Prostate gland (tissue), 2 donors: ENCODE results near the gene RNF187. TPM values are rescaled to one million over a fixed set of nuclear protein-coding genes. Genes with fewer than 3 reads are reported as not detected.
"Not testable (repeated sequence)": the region's sequence is repeated elsewhere in the genome, so short reads cannot be mapped to it uniquely, and the experiment has no call there.

ENCODE experiments used
- DNase-seq: peaks from one replicate; pipeline ENCODE4 v3.0.0-alpha.2; 2019; ENCODE audit warnings: low spot score
- H3K27ac ChIP-seq, 2 donors: fragments of 200-600 bp; sonication (generic); 2 replicates each; pipeline ENCODE4 v1.5.1; 2017 to 2019
- H3K27me3 ChIP-seq: fragments of 200-600 bp; sonication (generic); replicated peaks from 2 replicates; pipeline ENCODE4 v1.5.1; 2019; ENCODE audit not compliant: insufficient read depth
- H3K36me3 ChIP-seq, 2 donors: fragments of 200-600 bp; sonication (generic); 1 replicate in 1 of 2; 2 replicates in 1 of 2; pipeline versions ENCODE4 v1.5.1 to v1.8.1; 2017 to 2019
- H3K4me1 ChIP-seq: fragments of 200-600 bp; sonication (generic); replicated peaks from 2 replicates; pipeline ENCODE4 v1.5.1; 2019
- H3K4me3 ChIP-seq, 2 donors: fragments of 200-600 bp; sonication (generic); 2 replicates each; pipeline ENCODE4 v1.5.1; 2017 to 2019
- H3K9me3 ChIP-seq: fragments of 200-600 bp; sonication (generic); 2 replicates; pipeline ENCODE4 v1.5.1; 2017
- CTCF ChIP-seq, 4 experiments: fragments of 200-600 bp in 2 of 4; fragments of 450-650 bp in 2 of 4; sonication (generic) in 2 of 4; IDR thresholded peaks; 1 replicate in 3 of 4; 2 replicates in 1 of 4; pipeline ENCODE4 v1.5.1; 2016 to 2019; ENCODE audit warnings: antibody characterized with exemption in 4 of 4, mild to moderate bottlenecking in 2 of 4, moderate library complexity in 2 of 4
- POLR2A ChIP-seq: fragments of 450-650 bp; IDR thresholded peaks from one replicate; pipeline ENCODE4 v1.6.1; 2016; ENCODE audit warnings: antibody characterized with exemption, mild to moderate bottlenecking
- POLR2AphosphoS5 ChIP-seq: sonication (generic); formaldehyde crosslinking; IDR thresholded peaks from one replicate; pipeline ENCODE4 v1.6.1; 2017; ENCODE audit warnings: antibody characterized with exemption
- WGBS: methylation state at CpG from one replicate; pipeline ENCODE4 v1.1.5; 2018; 5-methylcytosine and 5-hydroxymethylcytosine counted together
- intact Hi-C: fragments of 100-400 bp; cut with DNase I; formaldehyde crosslinking; loops from one replicate; pipeline ENCODE4 v1.14.2; 2022
- total RNA-seq, 2 donors: library from RNA; depleted of rRNA; stranded (reverse); fragments of >200 nt; gene quantifications; one replicate each; pipeline ENCODE4 v1.1.0, GENCODE V29; 2016

The RNF187 gene
- total RNA-seq, 2 donors from 2014 or later: 83.7 to 130 TPM

GRCh38 chr1:228497817-228498216 is 10.6 kb downstream of the RNF187 start:
- H3K9me3 ChIP-seq: no peaks in the 10 kb centered on the region
- no peak overlapping the region for H3K4me3 ChIP-seq
- H3K36me3 ChIP-seq: peaks cover 12% of the 10 kb centered on the region in 2 donors
- intact Hi-C loops: no loop called here
- DNase-seq: no peak
- no peak overlapping the region for H3K27ac ChIP-seq
- H3K27me3 ChIP-seq: no peaks in the 10 kb centered on the region
- no peaks in the 10 kb centered on the region for H3K4me1 ChIP-seq
- WGBS: 92% methylated on average over 8 of the region's 8 CpGs
- TF ChIP-seq POLR2AphosphoS5 (no peak), POLR2A (no peak), CTCF (IDR thresholded peaks at IDR 0.05) (no peak)

DNA sequence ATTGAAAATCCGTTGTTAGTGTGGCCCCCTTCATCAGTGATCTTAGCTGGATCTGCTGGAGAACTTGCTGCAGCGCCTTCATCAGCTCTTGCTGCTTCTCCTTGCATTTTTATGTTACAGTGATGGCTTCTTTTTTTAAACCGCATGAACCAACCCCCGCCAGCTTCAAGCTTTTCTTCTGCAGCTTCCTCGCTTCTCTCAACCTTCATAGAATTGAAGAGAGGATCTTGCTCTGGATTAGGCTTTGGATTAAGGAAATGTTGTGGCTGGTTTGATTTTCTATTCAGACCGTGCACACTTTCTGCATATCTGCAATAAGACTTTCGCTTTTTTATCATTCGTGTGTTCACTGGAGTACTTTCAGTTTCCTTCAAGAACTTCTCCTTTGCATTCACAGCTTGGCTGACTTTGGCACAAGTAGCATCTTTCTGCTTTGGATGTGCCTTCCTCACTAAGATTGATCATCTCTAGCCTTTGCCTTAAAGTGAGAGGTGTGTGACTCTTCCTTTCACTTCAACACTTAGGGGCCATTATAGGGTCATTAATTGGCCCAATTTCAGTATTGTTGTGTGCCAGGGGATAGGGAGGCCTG is 13.1 kb downstream of the RNF187 start:
- no peaks in the 10 kb centered on the region for H3K4me1 ChIP-seq
- H3K27me3 ChIP-seq: no peaks in the 10 kb centered on the region
- H3K27ac ChIP-seq: no peak overlapping the region
- TF ChIP-seq POLR2AphosphoS5: no peak
- TF ChIP-seq CTCF (IDR thresholded peaks at IDR 0.05): no peak
- TF ChIP-seq POLR2A: no peak
- H3K4me3 ChIP-seq: no peak overlapping the region
- 85% methylated on average over 8 of the region's 8 CpGs for WGBS
- H3K36me3 ChIP-seq: no peaks in the 10 kb centered on the region
- no peaks in the 10 kb centered on the region for H3K9me3 ChIP-seq
- intact Hi-C loops: no loop called here
- DNase-seq: no peak

GRCh38 chr1:228500901-228501871 is 14.0 kb downstream of the RNF187 start:
- DNase-seq: peak; percentile 80
- no peaks in the 10 kb centered on the region for H3K27me3 ChIP-seq
- TF ChIP-seq POLR2AphosphoS5 (peak; percentile 57), POLR2A (no peak), CTCF (IDR thresholded peaks at IDR 0.05) (peak; percentile 69 to 89 (median 86))
- H3K27ac ChIP-seq: no peak overlapping the region
- no peaks in the 10 kb centered on the region for H3K4me1 ChIP-seq
- 19% methylated on average over 23 of the region's 23 CpGs for WGBS
- no peaks in the 10 kb centered on the region for H3K36me3 ChIP-seq
- intact Hi-C loops: no loop called here
- H3K9me3 ChIP-seq: no peaks in the 10 kb centered on the region
- peak overlapping the region in 1 of 2 donors; percentile 12 for H3K4me3 ChIP-seq

GRCh38 chr1:228502522-228502921 is 15.3 kb downstream of the RNF187 start:
- 83% methylated on average over 5 of the region's 5 CpGs for WGBS
- DNase-seq: no peak
- TF ChIP-seq CTCF (IDR thresholded peaks at IDR 0.05) (no peak), POLR2AphosphoS5 (no peak), POLR2A (no peak)

DNA sequence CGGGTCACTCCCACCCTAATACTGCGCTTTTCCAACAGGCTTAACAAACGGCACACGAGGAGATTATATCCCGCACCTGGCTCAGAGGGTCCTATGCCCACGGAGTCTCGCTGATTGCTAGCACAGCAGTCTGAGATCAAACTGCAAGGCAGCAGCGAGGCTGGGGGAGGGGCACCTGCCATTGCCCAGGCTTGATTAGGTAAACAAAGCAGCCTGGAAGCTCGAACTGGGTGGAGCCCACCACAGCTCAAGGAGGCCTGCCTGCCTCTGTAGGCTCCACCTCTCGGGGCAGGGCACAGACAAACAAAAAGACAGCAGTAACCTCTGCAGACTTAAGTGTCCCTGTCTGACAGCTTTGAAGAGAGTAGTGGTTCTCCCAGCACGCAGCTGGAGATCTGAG is 18.8 kb downstream of the RNF187 start:
- DNase-seq, H3K9me3 ChIP-seq, H3K36me3 ChIP-seq, H3K4me3 ChIP-seq, H3K27ac ChIP-seq, H3K27me3 ChIP-seq, H3K4me1 ChIP-seq, intact Hi-C loops: not testable (repeated sequence)
- WGBS: 66% methylated on average over 11 of the region's 11 CpGs

More at GRCh38 chr1:228502522-228502921, 15.3 kb downstream of the RNF187 start:
- Histone ChIP-seq H3K4me1 (no peaks in the 10 kb centered on the region), H3K9me3 (no peaks in the 10 kb centered on the region), H3K27me3 (no peaks in the 10 kb centered on the region), H3K4me3 (no peak overlapping the region), H3K27ac (no peak overlapping the region), H3K36me3 (no peaks in the 10 kb centered on the region)
- intact Hi-C loops: no loop called here
